Measurements from ENCODE around the gene CCDC102A. TPM values are rescaled to one million over a fixed set of nuclear protein-coding genes. Genes with fewer than 3 reads are reported as not detected.

Gene CCDC102A
- total RNA-seq, 1 donor from 2014 or later: 6.4 TPM

- peak overlapping the region; percentile 80 for H3K4me3 Mint-ChIP-seq
- no peak for TF ChIP-seq CTCF (conservative IDR thresholded peaks at IDR 0.05)
- no peak overlapping the region for H3K27ac Mint-ChIP-seq (ENCODE audit: unreplicated experiment)
- H3K36me3 Mint-ChIP-seq (ENCODE audit: low read depth): no peaks in the 10 kb centered on the region
- peaks cover 53% of the 10 kb centered on the region for H3K27me3 Mint-ChIP-seq (ENCODE audit: low read depth)
- no peak for DNase-seq (ENCODE audit: low read depth, low spot score)
- no peaks in the 10 kb centered on the region for H3K9me3 Mint-ChIP-seq
- peaks cover 51% of the 10 kb centered on the region for H3K4me1 Mint-ChIP-seq
These were observed 2.0 kb downstream of the CCDC102A start for GRCh38 chr16:57534337-57534880.

DNA sequence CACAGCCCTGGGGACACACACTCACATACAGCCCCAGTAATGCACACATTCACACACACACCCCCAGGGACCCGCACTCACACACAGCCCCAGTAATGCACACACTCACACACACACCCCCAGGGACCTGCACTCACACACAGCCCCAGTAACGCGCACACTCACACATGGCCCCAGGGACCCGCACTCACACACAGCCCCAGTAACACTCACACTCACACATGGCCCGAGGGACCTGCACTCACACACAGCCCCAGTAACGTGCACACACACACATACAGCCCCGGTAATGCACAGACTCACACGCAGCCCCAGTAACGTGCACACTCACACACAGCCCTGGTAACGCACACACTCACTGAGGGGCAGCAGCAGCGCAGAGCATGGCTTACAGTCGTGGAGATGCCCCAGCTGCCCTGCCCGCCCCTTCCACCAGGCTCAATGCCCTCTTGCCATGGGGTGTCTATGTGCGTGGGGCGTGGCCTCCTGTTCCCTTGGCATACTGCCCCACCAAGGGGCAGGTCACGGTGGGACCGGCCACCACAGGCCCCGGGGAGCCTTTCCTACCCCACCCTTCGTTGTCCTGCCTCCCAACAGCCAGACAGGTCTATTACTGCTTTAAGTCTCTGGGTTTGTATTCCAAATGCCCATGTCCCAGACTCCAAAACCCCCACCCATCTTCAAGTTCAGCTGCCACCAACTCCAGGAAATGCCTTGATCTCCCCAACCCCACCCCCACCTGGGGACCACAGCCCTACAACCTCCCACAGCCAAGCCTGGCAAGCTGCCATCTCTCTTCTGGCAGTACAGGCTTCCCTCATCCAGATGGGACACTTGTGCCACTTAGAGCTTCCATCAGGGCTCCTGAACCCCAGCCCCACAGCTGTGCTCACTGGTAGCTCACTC is 2.7 kb downstream of the CCDC102A start:
- H3K27ac Mint-ChIP-seq (ENCODE audit: unreplicated experiment): peak overlapping the region; percentile 64

GRCh38 chr16:57532266-57532625 is 4.1 kb downstream of the CCDC102A start:
- no peak for DNase-seq (ENCODE audit: low read depth, low spot score)
- H3K9me3 Mint-ChIP-seq: no peaks in the 10 kb centered on the region
- H3K27ac Mint-ChIP-seq (ENCODE audit: unreplicated experiment): no peak overlapping the region
- H3K4me1 Mint-ChIP-seq: peaks cover 48% of the 10 kb centered on the region
- H3K27me3 Mint-ChIP-seq (ENCODE audit: low read depth): peaks cover 57% of the 10 kb centered on the region
- peak overlapping the region; percentile 60 for H3K4me3 Mint-ChIP-seq
- no peak for TF ChIP-seq CTCF (conservative IDR thresholded peaks at IDR 0.05)
- H3K36me3 Mint-ChIP-seq (ENCODE audit: low read depth): no peaks in the 10 kb centered on the region

More for the DNA sequence above, 2.7 kb downstream of the CCDC102A start:
- no peaks in the 10 kb centered on the region for H3K9me3 Mint-ChIP-seq
- peaks cover 54% of the 10 kb centered on the region for H3K4me1 Mint-ChIP-seq
- H3K4me3 Mint-ChIP-seq: peak overlapping the region; percentile 80
- peaks cover 57% of the 10 kb centered on the region for H3K27me3 Mint-ChIP-seq (ENCODE audit: low read depth)
- no peak for DNase-seq (ENCODE audit: low read depth, low spot score)
- no peaks in the 10 kb centered on the region for H3K36me3 Mint-ChIP-seq (ENCODE audit: low read depth)
- TF ChIP-seq CTCF (conservative IDR thresholded peaks at IDR 0.05): no peak

DNA sequence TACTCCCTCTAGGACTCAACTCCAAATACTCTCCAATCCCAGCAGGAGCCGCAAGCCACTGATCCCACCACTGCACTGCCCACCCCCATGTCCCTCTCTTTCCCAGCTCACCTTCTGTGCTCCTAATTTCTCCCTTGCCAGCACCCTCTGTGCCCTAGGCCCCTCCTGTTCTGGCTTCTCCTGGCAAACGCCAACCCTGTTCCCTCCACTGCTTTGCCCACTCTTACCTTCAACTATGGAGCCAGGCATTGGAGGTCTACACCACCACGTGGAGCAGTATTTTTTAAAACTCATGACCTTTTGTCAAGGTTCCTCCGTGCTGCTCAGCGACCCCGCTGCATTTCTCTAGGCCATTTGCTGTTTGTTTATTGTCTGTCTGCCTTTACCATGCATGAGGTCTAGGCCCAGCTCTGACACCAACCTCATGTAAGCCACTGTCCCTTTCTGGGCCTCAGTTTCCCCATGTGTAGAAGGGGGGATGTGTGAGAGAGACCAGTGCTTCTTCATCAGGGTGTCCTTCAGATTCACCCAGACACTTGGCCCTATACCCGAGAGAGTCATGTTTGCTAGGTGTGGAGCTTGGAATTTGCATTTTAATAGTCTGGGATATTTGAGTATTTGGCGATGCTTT is 4.6 kb downstream of the CCDC102A start:
- TF ChIP-seq CTCF (conservative IDR thresholded peaks at IDR 0.05): no peak
- no peak for DNase-seq (ENCODE audit: low read depth, low spot score)
- Mint-ChIP-seq H3K4me1 (peaks cover 45% of the 10 kb centered on the region), H3K27me3 (ENCODE audit: low read depth) (peaks cover 55% of the 10 kb centered on the region), H3K27ac (ENCODE audit: unreplicated experiment) (no peak overlapping the region), H3K9me3 (no peaks in the 10 kb centered on the region), H3K36me3 (ENCODE audit: low read depth) (no peaks in the 10 kb centered on the region), H3K4me3 (peak overlapping the region; percentile 61)

GRCh38 chr16:57531253-57531575 is 5.2 kb downstream of the CCDC102A start:
- H3K9me3 Mint-ChIP-seq: no peaks in the 10 kb centered on the region
- peaks cover 59% of the 10 kb centered on the region for H3K27me3 Mint-ChIP-seq (ENCODE audit: low read depth)
- no peak overlapping the region for H3K27ac Mint-ChIP-seq (ENCODE audit: unreplicated experiment)
- peak overlapping the region; percentile 61 for H3K4me3 Mint-ChIP-seq
- DNase-seq (ENCODE audit: low read depth, low spot score): no peak
- no peak for TF ChIP-seq CTCF (conservative IDR thresholded peaks at IDR 0.05)
- no peaks in the 10 kb centered on the region for H3K36me3 Mint-ChIP-seq (ENCODE audit: low read depth)
- H3K4me1 Mint-ChIP-seq: peaks cover 45% of the 10 kb centered on the region
